Ascending aorta (tissue), 2 donors: Measurements from ENCODE around the gene SOST. TPM values are rescaled to one million over a fixed set of nuclear protein-coding genes. Genes with fewer than 3 reads are reported as not detected.
A peak's percentile ranks its signal among the peaks of the same experiment; 100 is the strongest.

Source experiments
- DNase-seq, 2 donors: peaks; one replicate each; pipeline ENCODE4 v3.0.0-alpha.2; 2019; ENCODE audit warnings: low spot score in 2 of 2
- H3K27ac ChIP-seq, 2 donors: fragments of 200-600 bp; sonication (generic); one replicate each; pipeline ENCODE4 v1.5.1; 2016 to 2017; ENCODE audit warnings: mild to moderate bottlenecking in 1 of 2
- H3K27me3 ChIP-seq: fragments of 200-600 bp; sonication (generic); one replicate; pipeline ENCODE4 v1.5.1; 2017
- H3K36me3 ChIP-seq, 2 donors: fragments of 200-600 bp; sonication (generic); one replicate each; pipeline ENCODE4 v1.5.1; 2016
- H3K4me1 ChIP-seq, 2 donors: fragments of 200-600 bp; sonication (generic); one replicate each; pipeline ENCODE4 v1.5.1; 2016 to 2017; ENCODE audit warnings: mild to moderate bottlenecking in 1 of 2
- H3K4me3 ChIP-seq, 2 donors: fragments of 200-600 bp; sonication (generic); one replicate each; pipeline ENCODE4 v1.5.1; 2016 to 2017; ENCODE audit warnings: mild to moderate bottlenecking in 1 of 2
- H3K9me3 ChIP-seq, 2 donors: fragments of 200-600 bp; sonication (generic); one replicate each; pipeline ENCODE4 v1.5.1; 2016
- CTCF ChIP-seq, 3 experiments: fragments of 200-600 bp in 2 of 3; fragments of 450-650 bp in 1 of 3; sonication (generic) in 2 of 3; IDR thresholded peaks; one replicate each; pipeline ENCODE4 v1.5.1; 2016 to 2019; ENCODE audit warnings: antibody characterized with exemption in 3 of 3, mild to moderate bottlenecking in 1 of 3, moderate library complexity in 1 of 3
- intact Hi-C: fragments of 100-400 bp; cut with DNase I; formaldehyde crosslinking; loops from one replicate; pipeline ENCODE4 v1.15.1; 2023
- total RNA-seq: library from RNA; depleted of rRNA; stranded (reverse); fragments of >200 nt; gene quantifications from one replicate; pipeline ENCODE4 v1.1.0, GENCODE V29; 2016

The SOST gene
- total RNA-seq, 1 donor from 2014 or later, result 15.1 TPM

- no peak for DNase-seq
- H3K27ac ChIP-seq, result peak within 1 kb of the TSS; percentile 98 to 100
- peak within 1 kb of the TSS; percentile 82 to 93 for H3K4me3 ChIP-seq
- no peak for TF ChIP-seq CTCF (IDR thresholded peaks at IDR 0.05)
- H3K4me1 ChIP-seq, result peaks cover 4 to 26% of the 10 kb centered on the region in 2 donors
- intact Hi-C loops, result no loop called here
- no peaks in the 10 kb centered on the region for H3K9me3 ChIP-seq
- peaks cover 0 to 10% of the 10 kb centered on the region in 2 donors for H3K36me3 ChIP-seq
- H3K27me3 ChIP-seq, result no peaks in the 10 kb centered on the region
These were observed 21.5 kb upstream of the SOST start, which contains the start of gene CFAP97D1 for GRCh38 chr17:43780135-43780534. TSS of gene CFAP97D1 (plus strand) at chr17:43780435. CDS start at chr17:43780463, 28 bp downstream.

- intact Hi-C loops, result loop anchor here (2.0 to 10.0 kb wide), 3 partner anchors 53 to 385 kb away; partner anchors contain the start of genes ARL4D, CD300LG and MPP3
- peaks cover 6 to 17% of the 10 kb centered on the region in 2 donors for H3K36me3 ChIP-seq
- TF ChIP-seq CTCF (IDR thresholded peaks at IDR 0.05), result peak in 1 of 3 experiments; percentile 15
These were observed 20.8 kb upstream of the SOST start for GRCh38 chr17:43779145-43780125.

GRCh38 chr17:43778337-43779144 lies 19.9 kb upstream of the SOST start, which contains the start of gene DUSP3:
TSS of gene DUSP3 (minus strand) at chr17:43778977. CDS start at chr17:43778924, 53 bp downstream.
- peaks cover 6 to 35% of the 10 kb centered on the region in 2 donors for H3K4me1 ChIP-seq
- no peaks in the 10 kb centered on the region for H3K27me3 ChIP-seq
- peak within 1 kb of the TSS; percentile 98 to 100 for H3K27ac ChIP-seq
- no peaks in the 10 kb centered on the region for H3K9me3 ChIP-seq
- peak; percentile 92 to 98 for DNase-seq
- TF ChIP-seq CTCF (IDR thresholded peaks at IDR 0.05), result no peak
- peaks cover 11 to 25% of the 10 kb centered on the region in 2 donors for H3K36me3 ChIP-seq
- H3K4me3 ChIP-seq, result peak within 1 kb of the TSS; percentile 82 to 93
- intact Hi-C loops, result loop anchor here (2.0 to 10.0 kb wide), 3 partner anchors 54 to 384 kb away; partner anchors contain the start of genes ARL4D, CD300LG and MPP3

More at GRCh38 chr17:43779145-43780125, 20.8 kb upstream of the SOST start:
- peaks cover 4 to 26% of the 10 kb centered on the region in 2 donors for H3K4me1 ChIP-seq
- H3K27ac ChIP-seq, result peak overlapping the region; percentile 98 to 100
- H3K27me3 ChIP-seq, result no peaks in the 10 kb centered on the region
- no peaks in the 10 kb centered on the region for H3K9me3 ChIP-seq
- DNase-seq, result peak in 1 of 2 donors; percentile 72
- H3K4me3 ChIP-seq, result peak overlapping the region; percentile 82 to 93

GRCh38 chr17:43774304-43775250 lies 16.0 kb upstream of the SOST start:
- no peak for DNase-seq
- H3K27me3 ChIP-seq, result no peaks in the 10 kb centered on the region
- H3K4me1 ChIP-seq, result peaks cover 11 to 43% of the 10 kb centered on the region in 2 donors
- H3K4me3 ChIP-seq, result no peak overlapping the region
- H3K9me3 ChIP-seq, result no peaks in the 10 kb centered on the region
- H3K36me3 ChIP-seq, result peaks cover 29 to 64% of the 10 kb centered on the region in 2 donors
- TF ChIP-seq CTCF (IDR thresholded peaks at IDR 0.05), result no peak
- H3K27ac ChIP-seq, result peak overlapping the region; percentile 72 to 98
- intact Hi-C loops, result loop anchor here (5.0 to 10.0 kb wide), 2 partner anchors 73 to 380 kb away; partner anchors contain the start of genes ARL4D and CD300LG
